GM19455 (cell line): ENCODE data around the gene EBF4.
"Not testable (repeated sequence)": the region's sequence is repeated elsewhere in the genome, so short reads cannot be mapped to it uniquely, and the experiment has no call there.

Experiments
- ATAC-seq: cut with Tn5 transposase; IDR thresholded peaks from one replicate; pipeline ENCODE4 v1.9.1; 2021; ENCODE audit not compliant: unreplicated experiment

EBF4 gene

DNA sequence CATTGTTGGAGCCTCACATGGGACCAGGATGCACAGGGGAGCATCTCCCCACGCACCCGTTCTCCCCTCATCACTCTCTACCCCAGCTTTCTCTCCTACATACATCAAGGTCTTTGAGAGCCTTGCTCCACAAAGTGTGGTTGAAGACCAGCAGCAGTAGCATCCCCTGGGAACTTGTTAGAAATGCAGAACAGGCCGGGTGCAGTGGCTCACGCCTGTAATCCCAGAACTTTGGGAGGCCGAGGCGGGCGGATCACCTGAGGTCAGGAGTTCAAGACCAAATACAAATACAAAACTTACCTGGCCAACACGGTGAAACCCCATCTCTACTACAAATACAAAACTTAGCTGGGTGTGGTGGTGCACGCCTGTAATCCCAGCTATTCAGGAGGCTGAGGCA lies 115.3 kb downstream of the EBF4 start:
- not testable (repeated sequence) for ATAC-seq

GRCh38 chr20:2809690-2810089 lies 117.1 kb downstream of the EBF4 start:
- ATAC-seq: no peak
